T-helper 2 cell treated with Interferon-gamma antibody and Interleukin-4, amounts not matched to agents 5 μg/mL and 100 μg/mL, for 36 hours (primary cell): Measurements from ENCODE around the gene NOP53.
"Not testable (repeated sequence)": the region's sequence is repeated elsewhere in the genome, so short reads cannot be mapped to it uniquely, and the experiment has no call there.

Experiments used
- DNase-seq: peaks from one replicate; pipeline ENCODE4 v3.0.0; 2021; ENCODE audit warnings: low spot score
- H3K27ac Mint-ChIP-seq: one replicate; pipeline ENCODE4 v1.8.0; 2021; ENCODE audit warnings: mild to moderate bottlenecking, mixed read lengths
- H3K27me3 Mint-ChIP-seq: one replicate; pipeline ENCODE4 v1.8.0; 2021; ENCODE audit warnings: low read depth, mixed read lengths
- H3K36me3 Mint-ChIP-seq: one replicate; pipeline ENCODE4 v1.8.0; 2021; ENCODE audit warnings: low read depth, mixed read lengths
- H3K4me1 Mint-ChIP-seq: one replicate; pipeline ENCODE4 v1.8.0; 2021; ENCODE audit warnings: low read depth, mixed read lengths
- H3K4me3 Mint-ChIP-seq: one replicate; pipeline ENCODE4 v1.8.0; 2022; ENCODE audit warnings: mild to moderate bottlenecking, moderate library complexity, mixed read lengths
- H3K9me3 Mint-ChIP-seq: one replicate; pipeline ENCODE4 v1.8.0; 2021; ENCODE audit warnings: mixed read lengths

Gene NOP53

DNA sequence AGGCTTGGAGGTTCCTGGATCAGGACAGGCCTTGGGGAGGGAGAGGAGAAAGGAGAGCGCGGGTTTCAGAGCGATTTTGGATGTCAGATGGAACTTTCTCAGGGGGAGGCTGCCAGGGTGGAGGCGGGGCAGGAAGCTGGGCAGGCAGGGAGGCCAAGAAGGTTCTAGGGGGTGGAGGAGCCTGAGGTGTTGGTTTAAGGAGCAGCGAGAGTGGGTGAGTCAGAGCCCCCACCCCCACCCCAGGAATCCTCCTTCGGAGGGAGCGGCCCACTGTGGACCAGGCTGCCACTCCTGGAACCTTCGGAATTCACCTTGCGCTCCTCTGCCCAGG, 15.9 kb upstream of the NOP53 start:
- no peak overlapping the region for H3K27ac Mint-ChIP-seq
- no peaks in the 10 kb centered on the region for H3K9me3 Mint-ChIP-seq

DNA sequence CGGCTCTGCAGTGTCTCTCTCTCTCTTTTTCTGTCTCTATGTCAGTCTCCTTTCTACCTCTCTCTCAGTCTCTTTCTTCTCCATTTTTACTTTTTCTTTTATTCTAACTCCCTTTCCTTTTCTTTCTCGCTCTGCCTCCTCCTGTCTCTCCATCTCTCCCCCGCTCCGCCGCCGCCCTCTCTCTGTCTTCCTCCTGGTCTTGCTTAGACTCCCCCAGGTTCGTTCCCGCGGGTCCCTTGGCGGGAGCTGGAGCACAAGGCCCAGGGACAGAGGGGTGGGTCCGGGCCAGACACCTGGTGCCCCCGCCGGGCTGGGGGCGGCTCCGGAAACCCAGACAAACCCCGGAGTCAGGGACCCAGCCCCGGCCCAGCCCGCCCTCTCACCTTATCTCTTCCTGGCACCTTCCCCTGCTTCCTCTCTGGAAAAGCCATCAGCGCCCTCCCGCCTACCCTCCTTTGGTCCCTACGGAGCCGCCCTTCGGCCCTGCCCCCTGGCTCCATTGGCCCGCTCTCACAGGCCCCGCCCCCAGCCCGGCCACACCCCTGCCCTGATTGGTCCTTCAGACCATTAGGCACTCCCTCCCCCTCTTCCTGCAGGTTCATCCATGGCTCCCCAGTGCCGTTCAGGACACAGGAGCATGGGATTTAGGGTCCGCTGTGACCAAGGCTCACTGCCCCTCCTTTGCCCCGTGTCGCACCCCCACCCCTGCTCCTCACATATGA, 15.4 kb upstream of the NOP53 start:
- peak overlapping the region; percentile 86 for H3K4me3 Mint-ChIP-seq
- H3K36me3 Mint-ChIP-seq = no peaks in the 10 kb centered on the region
- H3K27ac Mint-ChIP-seq = no peak overlapping the region
- H3K9me3 Mint-ChIP-seq = no peaks in the 10 kb centered on the region
- peak; percentile 62 for DNase-seq
- H3K4me1 Mint-ChIP-seq = peaks cover 19% of the 10 kb centered on the region
- H3K27me3 Mint-ChIP-seq = peaks cover 7% of the 10 kb centered on the region

More for the DNA sequence above, 15.9 kb upstream of the NOP53 start:
- Mint-ChIP-seq H3K27me3 (peaks cover 7% of the 10 kb centered on the region), H3K4me3 (peak overlapping the region; percentile 86), H3K36me3 (no peaks in the 10 kb centered on the region), H3K4me1 (peaks cover 19% of the 10 kb centered on the region)
- no peak for DNase-seq

DNA sequence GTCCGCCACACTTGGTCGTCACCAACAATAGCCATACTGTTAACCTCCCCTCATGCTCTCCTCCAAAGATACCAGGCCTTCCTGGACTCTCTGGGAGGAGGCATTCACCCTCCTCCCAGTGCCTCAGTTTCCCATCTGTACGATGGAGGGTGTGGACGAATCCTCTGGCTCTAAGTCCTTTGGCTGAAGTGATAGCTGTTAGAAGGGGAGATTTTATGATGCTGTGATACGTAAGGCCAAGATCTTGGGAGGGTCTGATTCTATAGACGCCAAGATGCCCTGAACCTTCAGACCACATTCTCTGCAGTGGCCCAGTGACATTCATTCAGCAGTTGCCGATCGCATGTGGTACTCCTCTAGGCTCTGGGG, 14.8 kb upstream of the NOP53 start:
- Mint-ChIP-seq H3K27ac (no peak overlapping the region), H3K27me3 (peaks cover 7% of the 10 kb centered on the region), H3K36me3 (no peaks in the 10 kb centered on the region), H3K4me3 (peak overlapping the region; percentile 72), H3K4me1 (peaks cover 19% of the 10 kb centered on the region), H3K9me3 (no peaks in the 10 kb centered on the region)
- no peak for DNase-seq

DNA sequence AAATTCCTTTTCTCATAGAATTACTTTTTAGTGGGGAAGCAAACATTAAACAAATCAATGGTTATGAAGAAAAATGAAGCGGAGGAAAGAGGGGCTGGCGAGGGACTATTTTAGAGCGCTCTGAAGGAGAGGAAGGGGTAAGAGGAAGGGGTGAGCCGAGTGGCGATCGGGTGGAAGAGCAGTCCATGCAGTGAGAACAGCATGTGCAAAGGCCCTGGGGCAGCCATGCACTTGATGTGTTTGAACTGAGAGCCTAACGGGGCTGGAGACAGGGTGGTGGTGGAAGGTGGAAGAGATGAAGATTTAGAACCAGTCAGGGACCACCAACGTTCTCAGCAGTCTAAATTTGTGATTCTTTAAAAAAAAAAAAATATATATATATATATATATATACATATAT, 14.4 kb upstream of the NOP53 start:
- peaks cover 19% of the 10 kb centered on the region for H3K4me1 Mint-ChIP-seq
- no peak overlapping the region for H3K4me3 Mint-ChIP-seq
- H3K36me3 Mint-ChIP-seq = no peaks in the 10 kb centered on the region
- H3K9me3 Mint-ChIP-seq = no peaks in the 10 kb centered on the region
- H3K27ac Mint-ChIP-seq = peak overlapping the region; percentile 74
- DNase-seq = no peak
- H3K27me3 Mint-ChIP-seq = peaks cover 7% of the 10 kb centered on the region

DNA sequence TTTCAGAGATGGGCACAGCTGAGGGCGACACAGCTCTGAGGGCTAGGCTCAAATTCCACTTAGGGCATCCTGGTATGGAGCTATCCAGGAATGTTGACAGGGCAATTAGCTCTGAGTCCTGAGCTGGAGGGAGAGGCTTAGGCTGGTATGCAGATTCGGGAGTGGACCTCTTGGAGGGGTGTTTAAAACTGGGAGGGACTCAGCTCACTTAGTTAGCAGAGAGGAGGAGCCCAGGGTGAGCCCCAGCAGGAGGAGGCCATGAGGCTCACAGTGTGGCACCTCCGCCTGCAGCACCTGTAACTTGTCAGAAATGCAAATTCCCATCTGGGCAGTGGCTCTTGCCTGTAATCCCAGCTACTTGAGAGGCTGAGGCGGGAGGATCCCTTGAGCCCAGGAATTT, 10.2 kb upstream of the NOP53 start:
- Mint-ChIP-seq H3K27ac (no peak overlapping the region), H3K4me3 (no peak overlapping the region), H3K4me1 (peaks cover 3% of the 10 kb centered on the region), H3K9me3 (no peaks in the 10 kb centered on the region), H3K27me3 (peaks cover 3% of the 10 kb centered on the region), H3K36me3 (no peaks in the 10 kb centered on the region)
- no peak for DNase-seq

DNA sequence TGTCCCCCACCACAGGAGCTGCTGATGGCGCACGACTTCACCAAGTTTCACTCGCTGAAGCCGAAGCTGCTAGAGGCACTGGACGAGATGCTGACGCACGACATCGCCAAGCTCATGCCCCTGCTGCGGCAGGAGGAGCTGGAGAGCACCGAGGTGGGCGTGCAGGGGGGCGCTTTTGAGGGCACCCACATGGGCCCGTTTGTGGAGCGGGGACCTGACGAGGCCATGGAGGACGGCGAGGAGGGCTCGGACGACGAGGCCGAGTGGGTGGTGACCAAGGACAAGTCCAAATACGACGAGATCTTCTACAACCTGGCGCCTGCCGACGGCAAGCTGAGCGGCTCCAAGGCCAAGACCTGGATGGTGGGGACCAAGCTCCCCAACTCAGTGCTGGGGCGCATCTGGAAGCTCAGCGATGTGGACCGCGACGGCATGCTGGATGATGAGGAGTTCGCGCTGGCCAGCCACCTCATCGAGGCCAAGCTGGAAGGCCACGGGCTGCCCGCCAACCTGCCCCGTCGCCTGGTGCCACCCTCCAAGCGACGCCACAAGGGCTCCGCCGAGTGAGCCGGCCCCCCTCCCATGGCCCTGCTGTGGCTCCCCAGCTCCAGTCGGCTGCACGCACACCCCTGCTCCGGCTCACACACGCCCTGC, 4.4 kb upstream of the NOP53 start:
- H3K27me3 Mint-ChIP-seq = no peaks in the 10 kb centered on the region
- no peak for DNase-seq
- H3K4me3 Mint-ChIP-seq = no peak overlapping the region
- H3K9me3 Mint-ChIP-seq = no peaks in the 10 kb centered on the region
- peaks cover 3% of the 10 kb centered on the region for H3K36me3 Mint-ChIP-seq
- no peak overlapping the region for H3K27ac Mint-ChIP-seq
- H3K4me1 Mint-ChIP-seq = peaks cover 7% of the 10 kb centered on the region

DNA sequence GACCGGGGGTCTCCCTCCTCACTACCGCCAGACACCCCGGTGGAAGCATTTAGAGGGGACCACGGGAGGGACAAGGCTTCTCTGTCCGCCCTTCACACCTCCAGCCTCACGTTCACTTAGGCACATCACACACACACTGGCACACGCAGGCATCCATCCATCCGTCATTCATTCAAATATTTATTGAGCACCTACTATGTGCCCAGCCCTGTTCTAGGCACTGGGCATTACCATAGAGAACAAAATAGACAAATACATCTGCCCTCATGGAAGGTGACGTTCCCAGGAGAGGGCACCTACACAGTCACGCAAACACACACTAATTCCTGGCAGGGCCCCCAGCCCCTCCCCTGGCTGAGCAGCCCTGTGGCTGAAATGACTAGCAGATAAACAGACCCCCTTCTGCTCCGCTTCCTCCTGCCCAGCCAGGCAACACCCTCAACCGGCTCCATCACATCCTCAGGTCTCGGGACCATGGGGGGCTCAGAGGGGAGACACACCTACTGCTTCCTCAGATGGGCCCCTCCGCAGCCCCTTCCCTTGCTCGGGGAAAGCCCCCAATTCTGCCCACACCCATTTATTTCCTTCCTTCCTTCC, 3.7 kb upstream of the NOP53 start:
- H3K36me3 Mint-ChIP-seq = peaks cover 3% of the 10 kb centered on the region
- H3K4me3 Mint-ChIP-seq = peak overlapping the region; percentile 8

DNA sequence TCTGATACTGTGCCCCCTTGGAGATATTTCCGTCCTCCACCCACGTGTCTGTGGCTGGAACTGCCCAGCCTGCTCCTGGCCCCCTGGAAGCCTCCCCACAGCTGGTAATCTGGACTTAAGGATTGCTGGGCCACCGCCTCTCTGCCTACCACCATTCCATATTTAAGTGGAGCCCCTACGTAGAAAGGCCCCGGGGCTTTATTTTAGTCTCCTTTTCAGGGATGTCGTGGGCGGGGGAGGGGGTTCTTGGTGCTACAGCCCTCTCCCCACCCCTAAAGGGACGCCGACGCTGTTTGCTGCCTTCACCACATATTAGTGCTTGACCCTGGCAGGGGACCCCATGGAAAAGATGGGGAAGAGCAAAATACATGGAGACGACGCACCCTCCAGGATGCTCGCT, 2.7 kb upstream of the NOP53 start:
- Mint-ChIP-seq H3K4me3 (peak overlapping the region; percentile 83), H3K9me3 (no peaks in the 10 kb centered on the region), H3K36me3 (peaks cover 8% of the 10 kb centered on the region), H3K4me1 (peaks cover 12% of the 10 kb centered on the region), H3K27me3 (no peaks in the 10 kb centered on the region), H3K27ac (no peak overlapping the region)
- no peak for DNase-seq

More for the DNA sequence above, 3.7 kb upstream of the NOP53 start:
- Mint-ChIP-seq H3K27ac (no peak overlapping the region), H3K4me1 (peaks cover 8% of the 10 kb centered on the region), H3K9me3 (no peaks in the 10 kb centered on the region), H3K27me3 (no peaks in the 10 kb centered on the region)
- DNase-seq = no peak

DNA sequence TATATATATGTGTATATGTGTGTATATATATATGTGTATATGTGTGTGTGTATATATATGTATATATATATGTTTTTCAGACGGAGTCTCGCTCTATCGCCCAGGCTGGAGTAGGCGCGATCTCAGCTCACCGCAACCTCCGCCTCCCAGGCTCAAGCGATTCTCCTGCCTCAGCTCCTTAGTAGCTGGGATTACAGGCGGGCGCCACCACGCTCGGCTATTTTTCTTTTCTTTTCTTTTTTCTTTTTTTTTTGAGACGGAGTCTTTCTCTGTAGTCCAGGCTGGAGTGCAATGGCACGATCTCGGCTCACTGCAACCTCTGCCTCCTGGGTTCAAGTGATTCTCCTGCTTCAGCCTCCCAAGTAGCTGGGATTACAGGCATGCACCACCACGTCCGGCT, 783 bp downstream of the NOP53 start:
- not testable (repeated sequence) for H3K9me3 Mint-ChIP-seq, DNase-seq, H3K27me3 Mint-ChIP-seq
- Mint-ChIP-seq H3K4me3 (peak overlapping the region; percentile 95), H3K4me1 (peaks cover 26% of the 10 kb centered on the region), H3K27ac (peak overlapping the region; percentile 100), H3K36me3 (peaks cover 24% of the 10 kb centered on the region)

DNA sequence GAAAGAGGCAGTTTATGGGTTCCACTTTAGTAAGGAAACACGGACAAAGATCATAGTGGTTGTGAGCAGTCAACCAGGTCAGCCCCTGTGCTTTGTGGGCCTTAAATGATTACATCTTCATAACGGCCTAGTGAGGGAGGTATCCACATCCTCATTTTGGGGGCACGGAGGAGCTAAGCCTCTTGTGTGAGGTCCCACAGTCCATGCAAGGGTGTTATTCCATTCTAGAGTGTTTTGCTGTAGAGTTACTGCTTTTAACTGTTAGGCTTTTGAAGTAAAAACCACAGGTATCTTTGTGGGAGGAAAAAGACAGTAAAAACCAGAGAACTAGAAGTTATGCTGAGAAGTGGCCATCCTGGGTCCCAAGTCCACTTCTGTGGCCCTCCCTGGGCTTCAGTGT, 4.0 kb downstream of the NOP53 start:
- Mint-ChIP-seq H3K27ac (peak overlapping the region; percentile 62), H3K36me3 (peaks cover 43% of the 10 kb centered on the region), H3K4me1 (peaks cover 24% of the 10 kb centered on the region), H3K9me3 (no peaks in the 10 kb centered on the region), H3K4me3 (peak overlapping the region; percentile 59), H3K27me3 (no peaks in the 10 kb centered on the region)
- DNase-seq = no peak

DNA sequence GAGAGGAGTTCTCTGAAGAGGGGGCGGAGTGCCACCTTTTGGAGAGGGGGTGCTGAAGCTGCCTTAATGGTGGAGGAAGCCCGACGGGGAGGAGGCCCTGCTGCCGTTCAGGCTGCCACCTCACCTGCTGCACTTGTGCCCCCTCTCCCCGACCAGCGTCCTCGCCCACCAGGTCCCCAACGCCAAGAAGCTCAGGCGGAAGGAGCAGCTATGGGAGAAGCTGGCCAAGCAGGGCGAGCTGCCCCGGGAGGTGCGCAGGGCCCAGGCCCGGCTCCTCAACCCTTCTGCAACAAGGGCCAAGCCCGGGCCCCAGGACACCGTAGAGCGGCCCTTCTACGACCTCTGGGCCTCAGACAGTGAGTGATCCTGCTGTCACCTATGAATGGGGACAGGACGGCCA, 5.4 kb downstream of the NOP53 start:
- Mint-ChIP-seq H3K4me1 (peaks cover 22% of the 10 kb centered on the region), H3K27ac (no peak overlapping the region), H3K4me3 (no peak overlapping the region), H3K36me3 (peaks cover 39% of the 10 kb centered on the region), H3K27me3 (no peaks in the 10 kb centered on the region), H3K9me3 (no peaks in the 10 kb centered on the region)
- no peak for DNase-seq

DNA sequence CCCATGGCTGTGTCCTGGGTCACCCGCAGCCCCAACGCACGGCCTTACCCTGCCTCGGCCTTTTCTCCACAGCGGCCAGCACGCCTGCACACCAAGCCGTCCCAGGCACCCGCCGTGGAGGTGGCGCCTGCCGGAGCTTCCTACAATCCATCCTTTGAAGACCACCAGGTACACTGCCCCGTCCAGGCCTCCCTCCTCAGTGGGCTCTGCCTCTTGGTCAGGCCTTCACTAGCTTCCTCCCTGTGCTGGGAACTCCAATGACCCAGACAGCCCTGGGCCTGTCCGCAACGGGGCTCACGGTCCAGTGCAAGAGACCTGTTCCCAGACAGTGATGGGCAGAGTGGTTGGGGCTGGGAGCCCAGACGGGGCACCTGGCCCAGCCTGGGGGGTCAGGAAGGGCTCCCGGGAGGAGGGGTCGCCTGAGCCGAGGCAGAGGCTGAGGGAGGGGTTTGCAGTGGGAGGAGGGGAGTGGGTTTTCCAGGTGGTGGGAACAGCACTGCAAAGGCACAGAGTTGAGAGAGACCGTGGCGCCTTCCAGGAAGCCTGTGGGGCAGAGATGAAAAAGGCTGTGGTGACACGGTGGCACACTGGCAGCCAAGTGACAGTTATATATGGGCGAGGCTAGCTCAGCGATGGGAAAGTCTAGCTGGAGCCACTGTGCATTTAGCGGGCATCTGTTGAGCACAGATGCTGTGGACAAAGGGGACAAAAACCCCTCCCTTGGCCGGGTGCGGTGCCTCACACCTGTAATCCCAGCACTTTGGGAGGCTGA, 7.3 kb downstream of the NOP53 start:
- peaks cover 18% of the 10 kb centered on the region for H3K4me1 Mint-ChIP-seq
- no peak overlapping the region for H3K4me3 Mint-ChIP-seq
- H3K27me3 Mint-ChIP-seq = no peaks in the 10 kb centered on the region
- no peak overlapping the region for H3K27ac Mint-ChIP-seq
- peaks cover 47% of the 10 kb centered on the region for H3K36me3 Mint-ChIP-seq
- no peaks in the 10 kb centered on the region for H3K9me3 Mint-ChIP-seq
- DNase-seq = no peak

DNA sequence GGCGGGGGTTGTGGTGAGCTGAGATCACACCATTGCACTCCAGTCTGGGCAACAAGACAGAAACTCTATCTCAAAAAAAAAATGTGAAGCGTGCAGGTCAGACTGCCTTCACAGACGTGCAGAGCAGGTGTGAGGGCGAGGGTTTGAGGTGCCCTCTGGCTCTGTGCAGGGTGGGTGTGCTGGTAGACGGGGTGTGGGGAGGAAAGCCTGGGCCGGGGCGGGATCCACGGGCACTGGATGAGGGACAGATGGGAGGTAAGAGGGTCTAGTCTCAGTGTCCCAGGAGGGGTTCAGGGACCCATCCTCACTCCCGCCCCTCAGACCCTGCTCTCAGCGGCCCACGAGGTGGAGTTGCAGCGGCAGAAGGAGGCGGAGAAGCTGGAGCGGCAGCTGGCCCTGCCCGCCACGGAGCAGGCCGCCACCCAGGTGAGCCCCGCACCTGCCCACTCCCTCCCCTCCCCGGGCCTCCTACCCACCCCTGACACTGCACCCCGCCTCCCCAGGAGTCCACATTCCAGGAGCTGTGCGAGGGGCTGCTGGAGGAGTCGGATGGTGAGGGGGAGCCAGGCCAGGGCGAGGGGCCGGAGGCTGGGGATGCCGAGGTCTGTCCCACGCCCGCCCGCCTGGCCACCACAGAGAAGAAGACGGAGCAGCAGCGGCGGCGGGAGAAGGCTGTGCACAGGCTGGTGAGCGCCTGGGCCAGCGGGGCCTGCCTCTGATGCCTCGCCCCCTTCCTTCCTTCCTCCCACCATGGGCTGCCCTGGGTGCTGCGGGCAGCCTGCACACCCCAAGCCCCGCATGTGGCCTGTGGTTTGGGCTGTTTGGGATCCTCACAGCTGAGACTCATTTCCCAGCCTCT, 9.1 kb downstream of the NOP53 start:
- Mint-ChIP-seq H3K27me3 (no peaks in the 10 kb centered on the region), H3K9me3 (no peaks in the 10 kb centered on the region), H3K4me3 (no peak overlapping the region), H3K36me3 (peaks cover 46% of the 10 kb centered on the region), H3K4me1 (peaks cover 6% of the 10 kb centered on the region), H3K27ac (no peak overlapping the region)
- DNase-seq = no peak
